Right lobe of liver (tissue), 4 donors: ENCODE data around the gene PPP1R26.

Experiments
- POLR2A ChIP-seq: fragments of 450-650 bp; IDR thresholded peaks from one replicate; pipeline ENCODE4 v1.6.1; 2017; ENCODE audit warnings: antibody characterized with exemption, mild to moderate bottlenecking
- TF ChIP-seq, protein P1 (sequence below), 4 donors: fragments of 200-600 bp in 3 of 4; fragments of 450-650 bp in 1 of 4; IDR thresholded peaks; one replicate each; pipeline versions ENCODE4 v1.5.1 to v1.8.0; 2016 to 2022; ENCODE audit warnings: antibody characterized with exemption in 4 of 4, mild to moderate bottlenecking in 2 of 4
- donor health status: DM: no; HTN: no; CAD: no.
- donor health status: DM: no; HTN: no; CAD: no.
- donor health status: DM: no; HTN: yes; CAD: no.

DNA sequence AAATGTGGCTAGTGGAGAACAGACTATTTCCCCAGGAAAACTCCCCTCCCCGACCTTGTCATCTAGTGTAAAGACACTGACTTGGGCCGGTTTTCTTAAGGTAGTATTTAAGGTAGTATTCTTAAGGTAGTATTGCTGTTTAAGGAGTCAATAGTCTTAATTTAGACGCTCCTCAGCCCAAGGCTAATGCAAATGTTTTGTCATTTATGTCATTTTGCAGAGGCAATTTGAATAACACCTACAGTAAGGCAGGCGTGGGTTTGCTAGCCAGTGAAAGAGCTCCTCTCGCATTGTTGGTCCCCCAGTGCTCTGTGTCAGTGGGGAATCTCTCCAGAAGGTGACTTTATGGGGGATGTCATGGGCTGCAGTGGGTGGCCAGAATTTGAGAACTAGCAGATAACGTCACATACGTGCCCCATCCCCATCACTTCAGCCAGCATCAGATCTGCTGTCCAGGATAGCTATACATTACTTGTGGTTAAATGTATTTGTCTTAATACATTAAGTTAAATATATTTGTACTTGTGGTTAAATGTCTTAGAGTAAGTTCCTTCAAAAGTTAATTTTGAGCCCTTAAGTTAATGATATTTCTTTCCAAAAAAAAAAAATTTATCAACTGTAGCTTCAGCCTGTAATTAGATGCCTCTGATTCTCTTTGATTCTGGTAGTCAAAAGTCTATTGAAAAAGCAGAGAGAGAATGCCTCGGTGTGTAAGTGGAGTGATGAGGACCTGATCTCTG is 2.6 kb downstream of the PPP1R26 start:
- TF ChIP-seq, protein P1, sequence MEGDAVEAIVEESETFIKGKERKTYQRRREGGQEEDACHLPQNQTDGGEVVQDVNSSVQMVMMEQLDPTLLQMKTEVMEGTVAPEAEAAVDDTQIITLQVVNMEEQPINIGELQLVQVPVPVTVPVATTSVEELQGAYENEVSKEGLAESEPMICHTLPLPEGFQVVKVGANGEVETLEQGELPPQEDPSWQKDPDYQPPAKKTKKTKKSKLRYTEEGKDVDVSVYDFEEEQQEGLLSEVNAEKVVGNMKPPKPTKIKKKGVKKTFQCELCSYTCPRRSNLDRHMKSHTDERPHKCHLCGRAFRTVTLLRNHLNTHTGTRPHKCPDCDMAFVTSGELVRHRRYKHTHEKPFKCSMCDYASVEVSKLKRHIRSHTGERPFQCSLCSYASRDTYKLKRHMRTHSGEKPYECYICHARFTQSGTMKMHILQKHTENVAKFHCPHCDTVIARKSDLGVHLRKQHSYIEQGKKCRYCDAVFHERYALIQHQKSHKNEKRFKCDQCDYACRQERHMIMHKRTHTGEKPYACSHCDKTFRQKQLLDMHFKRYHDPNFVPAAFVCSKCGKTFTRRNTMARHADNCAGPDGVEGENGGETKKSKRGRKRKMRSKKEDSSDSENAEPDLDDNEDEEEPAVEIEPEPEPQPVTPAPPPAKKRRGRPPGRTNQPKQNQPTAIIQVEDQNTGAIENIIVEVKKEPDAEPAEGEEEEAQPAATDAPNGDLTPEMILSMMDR (IDR thresholded peaks at IDR 0.05): no peak
- no peak for TF ChIP-seq POLR2A
